MM.1S (cell line): ENCODE results near the gene DUSP15.

Experiments used
- CTCF ChIP-seq: fragments of 300-600 bp; sonication (generic); IDR thresholded peaks from 2 replicates; pipeline ENCODE4 v1.5.1; 2016; ENCODE audit warnings: antibody characterized with exemption, low read length, mixed read lengths
- EZH2 ChIP-seq: fragments of 300-600 bp; sonication (generic); optimal IDR thresholded peaks from 2 replicates; pipeline ENCODE3; 2017; ENCODE audit warnings: low read depth, mild to moderate bottlenecking, antibody characterized with exemption, low read length, mixed read lengths
- EZH2phosphoT487 ChIP-seq: fragments of 300-600 bp; sonication (generic); IDR thresholded peaks from 2 replicates; pipeline ENCODE4 v1.6.1; 2018; ENCODE audit warnings: antibody characterized with exemption, low read length

- TF ChIP-seq CTCF (no peak), EZH2 (no peak), EZH2phosphoT487 (no peak)
Observed at GRCh38 chr20:31843288-31843687, 27.0 kb downstream of the DUSP15 start.
